ENCODE results near the gene NSRP1.

The NSRP1 gene

GRCh38 chr17:30124273-30124796 lies 7.7 kb downstream of the NSRP1 start:
- H3K27ac ChIP-seq (ENCODE audit: low read length): no peak overlapping the region
- H3K9me3 ChIP-seq (ENCODE audit: insufficient read depth, low read length, severe bottlenecking): no peaks in the 10 kb centered on the region
- no peak overlapping the region for H3K4me3 ChIP-seq (ENCODE audit: low read depth in 1 of 2, low read length in 2 of 2)
- H3K4me2 ChIP-seq (ENCODE audit: insufficient read depth, low read length): no peak overlapping the region
- H4K20me1 ChIP-seq (ENCODE audit: insufficient read depth, low read length): peaks cover 25% of the 10 kb centered on the region
- DNase-seq (no peak), ATAC-seq (ENCODE audit: insufficient read depth, low read depth) (no peak)
- H3K27me3 ChIP-seq (ENCODE audit: insufficient read depth, low read length, poor library complexity): no peaks in the 10 kb centered on the region
- H2AFZ ChIP-seq (ENCODE audit: low read depth, low read length): no peak overlapping the region
- peaks cover 89% of the 10 kb centered on the region for H3K79me2 ChIP-seq (ENCODE audit: insufficient read depth, low read length)
- peaks cover 19% of the 10 kb centered on the region for H3K4me1 ChIP-seq (ENCODE audit: insufficient read depth, low read length)
- no peak for TF ChIP-seq CTCF (IDR thresholded peaks at IDR 0.05; ENCODE audit: borderline replicate concordance, extremely low read depth, low read length, poor library complexity, severe bottlenecking)
- no peak for TF ChIP-seq EZH2 (IDR thresholded peaks at IDR 0.05; ENCODE audit: borderline replicate concordance, low read depth, low read length, severe bottlenecking)
- H3K9ac ChIP-seq (ENCODE audit: low read depth, low read length): no peak overlapping the region
- peaks cover 37% of the 10 kb centered on the region for H3K36me3 ChIP-seq (ENCODE audit: insufficient read depth, low read length)

GRCh38 chr17:30130121-30130520 lies 13.5 kb downstream of the NSRP1 start:
- H3K4me1 ChIP-seq (ENCODE audit: insufficient read depth, low read length): peaks cover 4% of the 10 kb centered on the region; the same call in 1 of the 2 replicates
- H2AFZ ChIP-seq (ENCODE audit: low read depth, low read length): no peak overlapping the region
- H3K4me3 ChIP-seq (ENCODE audit: low read depth in 1 of 2, low read length in 2 of 2): no peak overlapping the region
- H4K20me1 ChIP-seq (ENCODE audit: insufficient read depth, low read length): peaks cover 8% of the 10 kb centered on the region
- H3K9ac ChIP-seq (ENCODE audit: low read depth, low read length): no peak overlapping the region
- H3K79me2 ChIP-seq (ENCODE audit: insufficient read depth, low read length): peaks cover 88% of the 10 kb centered on the region
- no peaks in the 10 kb centered on the region for H3K27me3 ChIP-seq (ENCODE audit: insufficient read depth, low read length, poor library complexity)
- no peaks in the 10 kb centered on the region for H3K9me3 ChIP-seq (ENCODE audit: insufficient read depth, low read length, severe bottlenecking)
- ATAC-seq (ENCODE audit: insufficient read depth, low read depth) (no peak), DNase-seq (no peak)
- TF ChIP-seq EZH2 (IDR thresholded peaks at IDR 0.05; ENCODE audit: borderline replicate concordance, low read depth, low read length, severe bottlenecking) (no peak), CTCF (IDR thresholded peaks at IDR 0.05; ENCODE audit: borderline replicate concordance, extremely low read depth, low read length, poor library complexity, severe bottlenecking) (no peak)
- no peak overlapping the region for H3K27ac ChIP-seq (ENCODE audit: low read length)
- H3K4me2 ChIP-seq (ENCODE audit: insufficient read depth, low read length): no peak overlapping the region
- peaks cover 39% of the 10 kb centered on the region for H3K36me3 ChIP-seq (ENCODE audit: insufficient read depth, low read length)

GRCh38 chr17:30132615-30133014 lies 16.0 kb downstream of the NSRP1 start:
- Histone ChIP-seq H4K20me1 (ENCODE audit: insufficient read depth, low read length) (peaks cover 6% of the 10 kb centered on the region; the same call in 1 of the 2 replicates), H3K4me1 (ENCODE audit: insufficient read depth, low read length) (no peaks in the 10 kb centered on the region), H3K27ac (ENCODE audit: low read length) (no peak overlapping the region), H3K79me2 (ENCODE audit: insufficient read depth, low read length) (peaks cover 82% of the 10 kb centered on the region), H3K9me3 (ENCODE audit: insufficient read depth, low read length, severe bottlenecking) (no peaks in the 10 kb centered on the region), H3K9ac (ENCODE audit: low read depth, low read length) (no peak overlapping the region), H3K27me3 (ENCODE audit: insufficient read depth, low read length, poor library complexity) (no peaks in the 10 kb centered on the region), H2AFZ (ENCODE audit: low read depth, low read length) (no peak overlapping the region), H3K4me2 (ENCODE audit: insufficient read depth, low read length) (no peak overlapping the region), H3K36me3 (ENCODE audit: insufficient read depth, low read length) (peaks cover 46% of the 10 kb centered on the region), H3K4me3 (ENCODE audit: low read depth in 1 of 2, low read length in 2 of 2) (no peak overlapping the region)
- ATAC-seq (ENCODE audit: insufficient read depth, low read depth): no peak
- DNase-seq: no peak
- TF ChIP-seq CTCF (IDR thresholded peaks at IDR 0.05; ENCODE audit: borderline replicate concordance, extremely low read depth, low read length, poor library complexity, severe bottlenecking) (no peak), EZH2 (IDR thresholded peaks at IDR 0.05; ENCODE audit: borderline replicate concordance, low read depth, low read length, severe bottlenecking) (no peak)

All from DND-41 (cell line).